HG03175 (cell line): ENCODE results near the gene KRTAP4-2.
"Not testable (repeated sequence)": the region's sequence is repeated elsewhere in the genome, so short reads cannot be mapped to it uniquely, and the experiment has no call there.

Source experiments
- ATAC-seq: cut with Tn5 transposase; IDR thresholded peaks from one replicate; pipeline ENCODE4 v1.9.1; 2021; ENCODE audit warnings: mild to moderate bottlenecking, moderate library complexity; ENCODE audit not compliant: unreplicated experiment

Gene KRTAP4-2

GRCh38 chr17:41177727-41178271 lies at the start of gene KRTAP4-2:
Gene KRTAP4-2 (minus strand): TSS chr17:41178221. CDS start chr17:41178164, 57 bp downstream.
- ATAC-seq, result no peak

- not testable (repeated sequence) for ATAC-seq
Measured at GRCh38 chr17:41226598-41227095, 48.6 kb upstream of the KRTAP4-2 start, which contains the start of gene KRTAP9-2. Gene KRTAP9-2 (plus strand): TSS chr17:41226648. CDS start chr17:41226655, 7 bp downstream.

GRCh38 chr17:41226051-41226450 lies 48.0 kb upstream of the KRTAP4-2 start:
- no peak for ATAC-seq

DNA sequence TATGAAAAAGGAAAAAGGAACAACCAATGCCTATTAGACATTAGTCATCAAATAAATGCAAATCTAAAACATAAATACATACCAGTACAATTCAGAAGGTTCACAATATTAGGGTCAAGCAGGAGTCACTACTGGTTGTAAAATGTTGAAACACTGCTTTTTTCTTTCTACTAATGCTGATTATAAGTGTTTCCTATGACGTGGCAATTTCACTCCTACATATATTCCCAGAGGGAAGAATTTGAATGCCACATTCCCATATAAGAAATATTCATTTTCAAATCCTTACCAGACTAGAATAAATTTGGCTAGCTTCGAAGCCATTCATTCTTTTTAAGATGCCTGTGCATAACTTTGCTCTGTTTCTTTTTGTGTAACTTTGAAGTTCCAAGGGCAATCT lies 45.8 kb upstream of the KRTAP4-2 start:
- no peak for ATAC-seq

- no peak for ATAC-seq
Measured at GRCh38 chr17:41215681-41216080, 37.7 kb upstream of the KRTAP4-2 start.

GRCh38 chr17:41212524-41213169 lies 34.6 kb upstream of the KRTAP4-2 start:
- ATAC-seq, result no peak

DNA sequence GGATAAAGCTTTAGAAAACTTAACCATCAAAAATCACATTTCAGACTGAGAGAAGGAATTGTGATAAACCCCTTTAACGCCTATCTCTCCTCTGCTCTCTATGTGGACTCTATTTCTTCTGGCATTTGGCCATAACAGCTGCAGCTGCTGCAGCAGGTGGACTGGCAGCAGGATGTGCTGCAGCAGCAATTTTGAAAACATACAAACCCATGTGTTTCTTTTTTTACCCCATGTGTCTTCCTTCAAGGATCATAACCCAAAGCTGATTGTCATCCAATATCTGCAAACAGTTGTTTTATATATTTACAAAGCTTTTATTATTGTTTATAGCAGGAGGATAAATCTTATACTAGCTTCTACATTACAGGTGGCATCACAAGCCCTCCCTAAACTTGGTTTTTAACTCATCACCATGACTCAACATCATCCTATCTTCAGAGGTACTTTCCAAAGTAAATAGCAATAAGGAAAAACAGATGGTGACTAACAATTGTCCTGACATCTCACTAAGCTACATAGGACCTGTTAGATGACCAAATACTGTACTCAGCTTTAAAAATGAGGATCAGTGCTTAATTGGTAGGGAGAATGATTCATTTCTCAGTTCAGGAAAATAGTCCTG lies 33.9 kb upstream of the KRTAP4-2 start:
- ATAC-seq, result no peak

GRCh38 chr17:41199421-41200078 lies 21.5 kb upstream of the KRTAP4-2 start:
- no peak for ATAC-seq

DNA sequence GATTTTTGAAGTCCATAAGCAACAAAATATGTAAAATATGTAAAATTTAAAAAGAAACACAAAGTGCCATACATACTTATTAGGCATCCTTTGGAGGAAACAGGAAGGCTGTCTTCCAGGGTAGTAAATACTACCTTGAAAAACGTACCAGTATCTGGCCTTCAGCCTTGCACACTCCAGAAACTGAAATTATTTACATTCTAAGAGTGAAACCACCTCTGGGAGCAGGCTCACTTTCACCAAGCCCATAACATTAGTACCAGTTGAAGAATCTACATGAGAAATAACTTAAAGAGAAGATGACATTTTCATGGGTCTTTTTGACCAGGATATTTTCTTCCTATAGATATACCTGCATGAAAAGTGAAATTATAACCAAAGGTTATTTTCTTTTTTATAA lies 18.0 kb upstream of the KRTAP4-2 start:
- ATAC-seq, result no peak

DNA sequence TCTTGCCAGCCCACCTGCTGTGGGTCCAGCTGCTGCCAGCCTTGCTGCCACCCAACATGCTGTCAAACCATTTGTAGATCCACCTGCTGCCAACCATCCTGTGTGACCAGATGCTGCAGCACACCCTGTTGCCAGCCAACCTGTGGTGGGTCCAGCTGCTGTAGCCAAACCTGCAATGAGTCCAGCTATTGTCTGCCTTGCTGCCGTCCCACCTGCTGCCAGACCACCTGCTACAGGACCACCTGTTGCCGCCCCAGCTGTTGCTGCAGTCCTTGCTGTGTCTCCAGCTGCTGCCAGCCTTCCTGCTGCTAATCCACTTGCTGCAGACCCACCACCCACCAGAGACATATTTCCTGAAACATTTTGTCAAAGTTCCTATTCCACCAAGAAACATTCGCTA lies 12.3 kb upstream of the KRTAP4-2 start:
- no peak for ATAC-seq

DNA sequence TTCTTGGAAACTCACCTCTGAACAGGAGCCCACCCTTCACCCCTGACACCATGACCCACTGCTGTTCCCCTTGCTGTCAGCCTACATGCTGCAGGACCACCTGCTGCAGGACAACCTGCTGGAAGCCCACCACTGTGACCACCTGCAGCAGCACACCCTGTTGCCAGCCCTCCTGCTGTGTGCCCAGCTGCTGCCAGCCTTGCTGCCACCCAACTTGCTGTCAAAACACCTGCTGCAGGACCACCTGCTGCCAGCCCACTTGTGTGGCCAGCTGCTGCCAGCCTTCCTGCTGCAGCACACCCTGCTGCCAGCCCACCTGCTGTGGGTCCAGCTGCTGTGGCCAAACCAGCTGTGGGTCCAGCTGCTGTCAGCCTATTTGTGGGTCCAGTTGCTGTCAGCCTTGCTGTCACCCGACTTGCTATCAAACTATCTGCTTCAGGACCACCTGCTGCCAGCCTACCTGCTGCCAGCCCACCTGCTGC lies 11.9 kb upstream of the KRTAP4-2 start, which contains the start of gene KRTAP9-1:
KRTAP9-1 (plus strand) TSS at position 51 of the 482 bp plus-strand sequence; CDS start at position 51, 0 bp downstream.
- ATAC-seq, result not testable (repeated sequence)

GRCh38 chr17:41186872-41187271 lies 8.9 kb upstream of the KRTAP4-2 start:
- ATAC-seq, result no peak

DNA sequence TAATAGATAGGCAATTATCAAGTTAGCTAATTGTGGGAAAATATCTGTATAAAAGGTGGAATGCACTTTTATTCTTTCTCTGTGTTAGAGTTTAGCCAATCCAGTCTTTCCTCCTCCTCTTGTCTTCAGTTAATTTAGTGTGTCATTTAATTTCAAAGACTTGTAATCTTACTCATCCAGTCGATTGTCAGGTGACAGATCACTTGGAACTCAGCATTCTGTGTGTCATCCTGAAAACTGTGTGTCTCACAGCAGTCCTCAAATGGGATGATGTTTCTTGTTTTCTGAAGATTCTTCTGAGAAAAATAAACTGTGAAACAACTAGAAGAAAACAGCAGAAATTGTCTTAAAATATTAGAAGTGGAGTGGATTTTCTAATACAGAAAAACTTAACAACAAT lies 7.0 kb upstream of the KRTAP4-2 start:
- ATAC-seq, result no peak

GRCh38 chr17:41184480-41184961 lies 6.5 kb upstream of the KRTAP4-2 start, which contains the start of gene KRTAP4-1:
Gene KRTAP4-1 (minus strand): TSS chr17:41184911. CDS start chr17:41184854, 57 bp downstream.
- no peak for ATAC-seq

GRCh38 chr17:41178843-41179616 lies 1.0 kb upstream of the KRTAP4-2 start:
- no peak for ATAC-seq

- no peak for ATAC-seq
Measured at GRCh38 chr17:41178341-41178740, 320 bp upstream of the KRTAP4-2 start.

- peak; percentile 50 for ATAC-seq
Measured at GRCh38 chr17:41176744-41177387, 1.2 kb downstream of the KRTAP4-2 start.

- ATAC-seq, result no peak
Measured at GRCh38 chr17:41171886-41172285, 6.1 kb downstream of the KRTAP4-2 start.

- ATAC-seq, result no peak
Measured at GRCh38 chr17:41168121-41168520, 9.9 kb downstream of the KRTAP4-2 start, which contains the start of gene KRTAP4-3. Gene KRTAP4-3 (minus strand): TSS chr17:41168221. CDS start chr17:41168172, 49 bp downstream.

DNA sequence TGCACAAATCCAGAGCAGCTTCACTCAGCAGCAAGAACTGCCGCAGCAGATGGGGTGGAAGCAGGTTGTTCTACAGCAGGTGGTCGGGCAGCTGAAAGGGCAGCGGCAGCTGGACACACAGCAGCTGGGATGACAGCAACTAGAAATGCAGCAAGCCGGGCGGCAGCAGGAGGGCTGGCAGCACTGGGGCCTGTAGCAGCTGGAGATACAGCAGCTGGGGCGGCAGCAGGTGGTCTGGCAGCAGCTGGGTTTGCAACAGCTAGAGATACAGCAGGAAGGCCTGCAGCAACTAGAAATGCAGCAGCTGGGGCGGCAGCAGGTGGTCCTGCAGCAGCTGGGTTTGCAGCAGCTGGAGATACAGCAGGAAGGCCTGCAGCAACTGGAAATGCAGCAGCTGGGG lies 10.5 kb downstream of the KRTAP4-2 start:
- ATAC-seq, result no peak
